Stimulated activated CD4-positive, alpha-beta T cell treated with anti-CD3 and anti-CD28 coated beads, Interleukin-1b, Interleukin-23, amount 100 ng/mL, for 48 hours (primary cell): ENCODE measurements around the gene OPRM1.

Experiments
- DNase-seq: peaks from one replicate; pipeline ENCODE4 v3.0.0-alpha.2; 2020

Gene OPRM1

DNA sequence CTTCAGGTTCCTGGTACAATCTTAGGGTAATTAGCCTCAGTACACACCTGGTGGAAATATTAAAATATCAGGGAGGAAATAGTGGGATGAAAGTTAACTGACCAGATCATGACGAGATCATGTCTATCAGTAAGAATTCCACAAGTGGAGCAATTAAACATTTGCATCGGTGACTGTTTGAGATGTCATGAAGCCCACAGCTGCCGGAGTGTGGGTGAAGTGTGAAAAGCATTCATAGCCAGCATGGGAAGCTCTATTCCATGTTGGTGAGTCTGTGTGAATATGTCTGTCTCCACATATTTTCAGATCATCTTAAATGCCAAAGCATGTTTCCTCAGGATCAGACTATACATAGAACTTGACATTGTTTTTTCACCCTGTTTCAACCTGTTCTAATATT is 174.7 kb downstream of the OPRM1 start:
- DNase-seq, result no peak

DNA sequence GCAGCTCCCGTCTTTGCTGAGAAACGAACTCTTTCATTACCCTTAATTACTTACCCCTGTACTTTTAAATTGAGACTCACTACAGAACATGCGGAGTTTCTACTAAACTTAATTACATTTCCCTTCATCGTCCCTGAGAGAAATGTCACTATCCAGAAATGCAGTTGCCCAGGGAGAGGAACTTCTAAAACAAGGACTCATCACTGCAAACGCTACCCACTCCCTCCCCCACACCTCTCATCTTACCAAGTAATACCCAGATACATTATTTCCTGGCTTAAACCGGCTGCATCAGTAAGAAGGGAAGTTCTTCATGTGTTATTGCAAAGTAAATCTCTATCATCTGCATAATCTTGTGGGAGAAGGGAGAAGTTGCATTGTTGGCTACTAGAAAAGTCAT is 179.3 kb downstream of the OPRM1 start:
- no peak for DNase-seq

GRCh38 chr6:154218787-154219186 is 179.7 kb downstream of the OPRM1 start:
- no peak for DNase-seq

- no peak for DNase-seq
These were observed 180.2 kb downstream of the OPRM1 start for GRCh38 chr6:154219250-154219649.

DNA sequence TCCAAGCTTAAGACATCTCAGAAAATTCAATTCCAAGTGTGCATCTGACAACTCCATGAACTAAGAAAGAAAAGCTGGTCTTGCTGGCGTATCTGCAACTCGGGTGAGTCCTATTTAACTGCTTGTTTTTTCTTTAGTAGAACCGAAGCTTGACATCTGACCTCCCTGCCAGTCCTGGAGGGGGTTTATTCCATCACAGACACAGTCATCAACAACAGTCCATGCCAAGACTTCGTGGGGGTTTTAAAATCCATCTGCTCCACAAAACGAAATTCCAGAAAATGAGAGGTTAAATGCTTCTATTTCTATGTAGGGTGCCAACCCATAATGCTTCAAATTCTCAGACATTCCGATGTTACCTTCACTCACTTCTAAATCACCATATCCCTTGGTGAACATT is 183.7 kb downstream of the OPRM1 start:
- no peak for DNase-seq

GRCh38 chr6:154223296-154223695 is 184.3 kb downstream of the OPRM1 start:
- DNase-seq, result no peak

DNA sequence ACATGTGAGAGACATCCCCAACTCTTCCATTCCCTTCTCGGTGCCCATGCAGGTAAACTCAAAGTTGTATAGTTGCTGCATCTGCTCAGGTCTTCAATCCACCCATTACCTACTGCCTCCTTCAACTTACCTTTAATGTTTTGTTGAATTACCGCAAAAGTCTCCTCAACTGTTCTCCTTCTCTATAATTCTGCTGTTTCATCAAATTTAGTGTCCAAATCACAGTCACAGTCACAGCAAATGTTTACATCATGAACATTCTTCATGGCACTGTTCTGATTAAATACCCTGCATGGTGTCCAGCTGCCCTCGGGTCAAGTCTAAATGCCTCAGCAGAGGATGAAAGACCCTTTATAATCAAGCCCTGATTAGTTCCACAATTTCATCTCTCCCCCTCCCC is 187.4 kb downstream of the OPRM1 start:
- DNase-seq, result no peak

- DNase-seq, result no peak
These were observed 189.0 kb downstream of the OPRM1 start for GRCh38 chr6:154227862-154228520.

GRCh38 chr6:154228521-154228905 is 189.5 kb downstream of the OPRM1 start:
- no peak for DNase-seq

DNA sequence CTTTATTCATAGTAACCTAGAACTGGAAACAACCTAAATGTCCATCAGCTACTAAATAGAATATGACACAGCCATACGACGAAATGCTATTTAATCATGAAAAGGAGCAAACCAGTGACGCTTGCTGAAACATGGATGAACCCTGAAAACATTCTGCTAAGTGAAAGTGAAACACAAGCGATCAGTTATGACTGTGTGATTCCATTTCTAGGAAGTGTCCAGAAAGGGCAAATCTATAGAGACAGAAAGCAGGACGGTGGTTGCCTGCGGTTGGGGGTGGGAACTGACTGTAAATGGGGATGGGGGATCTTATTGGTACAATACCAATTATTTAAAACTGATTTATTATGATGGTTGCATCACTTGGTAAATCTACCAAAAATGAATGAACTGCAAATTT is 190.7 kb downstream of the OPRM1 start:
- peak; percentile 73 for DNase-seq

GRCh38 chr6:154230393-154230792 is 191.4 kb downstream of the OPRM1 start:
- DNase-seq, result no peak

GRCh38 chr6:154230910-154231595 is 192.0 kb downstream of the OPRM1 start:
- DNase-seq, result no peak

GRCh38 chr6:154232013-154232910 is 193.2 kb downstream of the OPRM1 start:
- DNase-seq, result no peak

GRCh38 chr6:154233383-154233782 is 194.3 kb downstream of the OPRM1 start:
- no peak for DNase-seq

DNA sequence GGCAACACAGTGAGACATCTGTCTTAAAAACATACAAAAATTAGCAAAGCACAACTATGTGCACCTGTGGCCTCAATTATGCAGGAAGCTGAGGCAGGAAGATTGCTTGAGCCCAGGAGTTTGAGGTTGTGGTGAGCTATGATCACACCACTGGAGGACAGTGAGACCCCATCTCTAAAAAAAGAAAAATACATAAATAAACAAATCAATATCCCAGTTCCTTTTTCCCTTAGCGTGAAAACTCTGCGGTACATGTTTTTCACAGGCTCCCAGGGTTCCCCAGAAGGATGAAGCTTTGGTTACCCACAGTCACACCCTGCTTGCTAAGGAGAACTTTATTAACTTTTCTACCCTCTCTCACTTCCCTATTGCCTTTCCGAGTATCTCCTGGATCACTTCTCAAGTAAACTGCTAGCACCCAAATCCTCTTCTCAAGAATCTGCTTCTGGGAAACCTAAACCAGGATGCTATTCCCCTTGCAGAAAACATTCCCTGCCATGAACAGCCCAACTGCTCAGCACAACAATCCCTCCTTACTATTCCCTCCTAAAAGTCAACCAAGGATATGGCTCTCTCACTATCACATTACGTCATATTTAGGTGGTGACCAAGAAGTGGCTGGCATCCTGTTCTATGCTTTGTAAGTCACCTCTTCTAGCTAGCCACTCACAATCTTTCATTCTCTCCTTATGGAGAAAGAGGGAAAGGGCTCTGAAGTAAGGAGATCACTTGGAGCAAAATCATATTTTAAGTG is 195.2 kb downstream of the OPRM1 start:
- DNase-seq, result no peak

GRCh38 chr6:154236646-154237301 is 197.7 kb downstream of the OPRM1 start:
- no peak for DNase-seq

GRCh38 chr6:154238831-154239230 is 199.8 kb downstream of the OPRM1 start:
- DNase-seq, result no peak

DNA sequence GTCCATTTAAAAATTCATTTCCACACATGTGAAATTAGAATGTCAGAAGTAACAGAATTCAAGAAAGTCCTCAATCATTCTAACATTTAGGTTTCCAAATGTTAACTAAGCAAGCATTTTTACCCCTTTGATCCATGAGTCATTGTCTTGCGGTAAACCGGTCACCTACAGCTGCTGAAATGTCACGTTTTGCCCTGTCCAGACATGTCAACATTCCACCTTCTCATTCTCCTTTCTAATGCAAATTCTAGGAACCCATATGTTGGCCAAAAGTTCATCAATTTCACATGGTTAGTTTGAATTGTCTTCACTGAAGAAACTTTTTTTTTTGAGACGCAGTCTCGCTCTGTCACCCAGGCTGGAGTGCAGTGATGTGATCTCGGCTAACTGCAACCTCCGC is 200.4 kb downstream of the OPRM1 start:
- DNase-seq, result no peak

- DNase-seq, result peak; percentile 41
These were observed 202.0 kb downstream of the OPRM1 start for GRCh38 chr6:154241061-154241460.

GRCh38 chr6:154241581-154241980 is 202.5 kb downstream of the OPRM1 start:
- DNase-seq, result no peak

DNA sequence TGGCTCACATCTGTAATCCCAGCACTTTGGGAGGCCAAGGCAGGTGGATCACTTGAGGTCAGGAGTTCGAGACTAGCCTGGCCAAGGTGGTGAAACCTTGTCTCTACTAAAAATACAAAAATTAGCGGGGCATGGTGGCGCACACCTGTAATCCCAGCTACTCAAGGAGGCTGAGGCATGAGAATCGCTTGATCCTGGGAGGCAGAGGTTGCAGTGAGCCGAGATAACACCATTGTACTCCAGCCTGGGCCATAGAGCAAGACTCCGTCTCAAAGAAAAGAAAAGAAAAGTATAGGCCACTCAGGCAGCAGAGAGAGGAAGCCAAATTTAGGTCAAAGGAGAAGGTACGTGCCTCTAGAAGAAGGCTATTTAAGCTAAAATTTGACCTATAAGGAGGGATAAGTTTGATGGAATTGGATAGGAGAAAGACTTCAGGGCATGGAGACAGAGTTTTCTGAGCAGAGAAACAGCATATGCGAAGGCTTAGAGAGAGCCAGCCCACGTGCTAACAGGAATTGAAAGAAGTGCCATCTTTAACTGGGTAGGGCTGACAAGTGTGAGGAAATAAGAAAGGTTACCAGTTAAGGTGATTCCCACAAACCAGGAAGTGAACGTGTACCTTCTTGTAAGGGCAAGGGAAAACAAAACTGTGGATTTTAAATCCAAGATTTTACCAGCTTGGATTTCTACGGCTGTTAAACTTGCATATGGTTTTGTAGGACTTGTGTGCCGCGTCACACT is 203.7 kb downstream of the OPRM1 start:
- DNase-seq, result no peak
